PC-9 (cell line): ENCODE data around the gene ATAD3A. TPM values are rescaled to one million over a fixed set of nuclear protein-coding genes. Genes with fewer than 3 reads are reported as not detected.
"Not testable (repeated sequence)": the region's sequence is repeated elsewhere in the genome, so short reads cannot be mapped to it uniquely, and the experiment has no call there.

Experiments used
- BruUV-seq: library from RNA; stranded (reverse); fragments of 400-500 nt; replicated peaks from 2 replicates; lab custom pipeline; 2021; lab: Mats Ljungman, UMichigan
- CTCF ChIA-PET: fragments of 300-600 bp; sonication (Branson Sonifier 250); formaldehyde crosslinking; loops from one replicate; lab custom pipeline; 2022; ENCODE audit warnings: antibody characterized with exemption; lab: Charles Lee
- POLR2A ChIA-PET: fragments of 300-600 bp; sonication (Branson Sonifier 250); formaldehyde crosslinking; loops from one replicate; lab custom pipeline; 2022; ENCODE audit warnings: antibody characterized with exemption; ENCODE audit not compliant: unreplicated experiment; lab: Charles Lee
- DNase-seq, 2 experiments: peaks; one replicate each; pipeline versions ENCODE4 v3.0.0 to v3.0.0-alpha.2; 2015 to 2022; ENCODE audit warnings: mixed read lengths in 1 of 2
- H2AFZ ChIP-seq: fragments of 200-600 bp; sonication (generic); 2 replicates; pipeline ENCODE4 v1.8.1; 2017; ENCODE audit warnings: antibody characterized with exemption
- H3F3A ChIP-seq: fragments of 200-600 bp; sonication (generic); 2 replicates; pipeline ENCODE4 v1.8.1; 2017; ENCODE audit warnings: antibody characterized with exemption, mild to moderate bottlenecking, low read depth; ENCODE audit not compliant: insufficient read depth
- H3K27ac ChIP-seq: fragments of 200-600 bp; sonication (generic); 2 replicates; pipeline ENCODE4 v1.6.1; 2016; ENCODE audit warnings: mixed run types
- H3K27me3 ChIP-seq: fragments of 200-600 bp; sonication (generic); 2 replicates; pipeline ENCODE4 v1.6.1; 2016; ENCODE audit warnings: low read depth, mixed run types; ENCODE audit not compliant: insufficient read depth
- H3K36me3 ChIP-seq: fragments of 200-600 bp; sonication (generic); 2 replicates; pipeline ENCODE4 v1.6.1; 2016; ENCODE audit warnings: low read depth, mixed run types
- H3K4me1 ChIP-seq: fragments of 200-600 bp; sonication (generic); replicated peaks from 2 replicates; pipeline ENCODE4 v1.6.1; 2016; ENCODE audit warnings: mixed run types; ENCODE audit not compliant: insufficient read depth
- H3K4me2 ChIP-seq: fragments of 200-600 bp; sonication (generic); 2 replicates; pipeline ENCODE4 v1.6.1; 2017; ENCODE audit warnings: mixed run types
- H3K4me3 ChIP-seq: fragments of 200-600 bp; sonication (generic); 2 replicates; pipeline ENCODE4 v1.6.1; 2016; ENCODE audit warnings: mixed run types
- H3K79me2 ChIP-seq: fragments of 200-600 bp; sonication (generic); 2 replicates; pipeline ENCODE4 v1.6.1; 2017; ENCODE audit warnings: low read depth, mixed run types
- H3K9me2 ChIP-seq: fragments of 200-600 bp; sonication (generic); 2 replicates; pipeline ENCODE4 v1.8.1; 2017; ENCODE audit warnings: mild to moderate bottlenecking; ENCODE audit not compliant: insufficient read depth
- H3K9me3 ChIP-seq: fragments of 200-600 bp; sonication (generic); 2 replicates; pipeline ENCODE4 v1.8.1; 2016; ENCODE audit warnings: low read depth; ENCODE audit not compliant: insufficient read depth
- H4K20me1 ChIP-seq: fragments of 200-600 bp; sonication (generic); 2 replicates; pipeline ENCODE4 v1.8.1; 2017; ENCODE audit not compliant: insufficient read depth
- CTCF ChIP-seq: fragments of 200-600 bp; sonication (generic); conservative IDR thresholded peaks from 2 replicates; pipeline ENCODE4 v1.6.1; 2017; ENCODE audit warnings: mixed run types, antibody characterized with exemption, mild to moderate bottlenecking, moderate library complexity
- EZH2 ChIP-seq: fragments of 200-600 bp; sonication (generic); IDR thresholded peaks from 2 replicates; pipeline ENCODE4 v1.8.0; 2017; ENCODE audit warnings: antibody characterized with exemption, low read depth
- intact Hi-C: fragments of 100-400 bp; cut with micrococcal nuclease; formaldehyde crosslinking; loops from one replicate; pipeline ENCODE4 v1.10.0; 2022; ENCODE audit not compliant: unreplicated experiment
- total RNA-seq: library from RNA; stranded (reverse); gene quantifications from 2 replicates; pipeline ENCODE4 v1.2.3, GENCODE V29; 2021

The ATAD3A gene
- total RNA-seq, 1 experiment from 2014 or later: 43.6 TPM

GRCh38 chr1:1482856-1483255, 29.1 kb upstream of the ATAD3A start:
- H3K36me3 ChIP-seq: no peaks in the 10 kb centered on the region
- no peaks in the 10 kb centered on the region for H3K9me2 ChIP-seq
- H3K27me3 ChIP-seq: no peaks in the 10 kb centered on the region
- no peaks in the 10 kb centered on the region for H3K9me3 ChIP-seq
- H3K79me2 ChIP-seq: peaks cover 3% of the 10 kb centered on the region; the same call in 1 of the 2 replicates
- H3F3A ChIP-seq: no peaks in the 10 kb centered on the region
- H3K4me2 ChIP-seq: no peak overlapping the region
- POLR2A ChIA-PET: no interaction called here
- no peaks in the 10 kb centered on the region for H3K4me1 ChIP-seq
- H3K4me3 ChIP-seq: no peak overlapping the region
- no peak for TF ChIP-seq CTCF
- no peak overlapping the region for H3K27ac ChIP-seq
- H2AFZ ChIP-seq: no peak overlapping the region
- TSS peak; percentile 33 for BruUV-seq
- no peak for DNase-seq
- H4K20me1 ChIP-seq: no peaks in the 10 kb centered on the region
- CTCF ChIA-PET: no interaction called here
- intact Hi-C loops: no loop called here

GRCh38 chr1:1483714-1484113, 28.2 kb upstream of the ATAD3A start:
- no peaks in the 10 kb centered on the region for H4K20me1 ChIP-seq
- H3K9me3 ChIP-seq: no peaks in the 10 kb centered on the region
- no peak overlapping the region for H2AFZ ChIP-seq
- ChIA-PET CTCF (no interaction called here), POLR2A (no interaction called here)
- no peaks in the 10 kb centered on the region for H3K4me1 ChIP-seq
- no peak overlapping the region for H3K4me3 ChIP-seq
- H3F3A ChIP-seq: no peaks in the 10 kb centered on the region
- no peaks in the 10 kb centered on the region for H3K79me2 ChIP-seq
- H3K9me2 ChIP-seq: no peaks in the 10 kb centered on the region
- no TSS peak for BruUV-seq
- no peak overlapping the region for H3K4me2 ChIP-seq
- no peaks in the 10 kb centered on the region for H3K27me3 ChIP-seq
- H3K27ac ChIP-seq: no peak overlapping the region
- no peaks in the 10 kb centered on the region for H3K36me3 ChIP-seq
- intact Hi-C loops: no loop called here
- TF ChIP-seq EZH2 (no peak), CTCF (no peak)
- DNase-seq: no peak

- H3K79me2 ChIP-seq, H3K27ac ChIP-seq, H3F3A ChIP-seq, H3K4me2 ChIP-seq, H3K9me3 ChIP-seq, H3K27me3 ChIP-seq, DNase-seq, H3K4me1 ChIP-seq, POLR2A ChIA-PET, BruUV-seq, H3K9me2 ChIP-seq, H2AFZ ChIP-seq, H3K36me3 ChIP-seq, CTCF ChIA-PET, intact Hi-C loops, H3K4me3 ChIP-seq, H4K20me1 ChIP-seq: not testable (repeated sequence)
Observed at GRCh38 chr1:1484976-1485750, 26.8 kb upstream of the ATAD3A start.

GRCh38 chr1:1485755-1486317, 26.1 kb upstream of the ATAD3A start:
- H3K36me3 ChIP-seq, H3K27ac ChIP-seq, H3K79me2 ChIP-seq, DNase-seq, H3K27me3 ChIP-seq, POLR2A ChIA-PET, H3K9me2 ChIP-seq, H3K4me2 ChIP-seq, BruUV-seq, H3K4me1 ChIP-seq, H4K20me1 ChIP-seq, CTCF ChIA-PET, H2AFZ ChIP-seq, intact Hi-C loops, H3F3A ChIP-seq, H3K4me3 ChIP-seq, H3K9me3 ChIP-seq: not testable (repeated sequence)
